Memory B cell (primary cell): ENCODE measurements around the gene KDSR.

Source experiments
- ATAC-seq: fragments of 150-1000 bp; cut with Tn5 transposase; 2 replicates; pipeline ENCODE4 v1.10.0; 2021; ENCODE audit warnings: low read depth, mild to moderate bottlenecking, moderate library complexity
- DNase-seq, 2 donors: peaks; one replicate each; pipeline ENCODE4 v3.0.0; 2022; ENCODE audit warnings: low spot score in 2 of 2
- H3K27ac Mint-ChIP-seq: one replicate; pipeline ENCODE4 v1.8.0; 2022; ENCODE audit warnings: mild to moderate bottlenecking, moderate library complexity, mixed read lengths
- H3K27me3 Mint-ChIP-seq: one replicate; pipeline ENCODE4 v1.8.0; 2022; ENCODE audit warnings: mixed read lengths
- H3K36me3 Mint-ChIP-seq: one replicate; pipeline ENCODE4 v1.8.0; 2022; ENCODE audit warnings: mild to moderate bottlenecking, mixed read lengths
- H3K4me1 Mint-ChIP-seq: one replicate; pipeline ENCODE4 v1.8.0; 2022; ENCODE audit warnings: mixed read lengths
- H3K4me3 Mint-ChIP-seq: one replicate; pipeline ENCODE4 v1.8.0; 2022; ENCODE audit warnings: mild to moderate bottlenecking, moderate library complexity, mixed read lengths
- H3K9me3 Mint-ChIP-seq: one replicate; pipeline ENCODE4 v1.8.0; 2022; ENCODE audit warnings: mixed read lengths

KDSR gene

GRCh38 chr18:63283305-63284094, 83.5 kb downstream of the KDSR start:
- Mint-ChIP-seq H3K27ac (no peak overlapping the region), H3K9me3 (peaks cover 4% of the 10 kb centered on the region), H3K4me3 (peak overlapping the region; percentile 89), H3K27me3 (no peaks in the 10 kb centered on the region), H3K4me1 (peaks cover 46% of the 10 kb centered on the region), H3K36me3 (peaks cover 21% of the 10 kb centered on the region)
- ATAC-seq (no peak), DNase-seq (no peak)

- no peaks in the 10 kb centered on the region for H3K27me3 Mint-ChIP-seq
- H3K27ac Mint-ChIP-seq: no peak overlapping the region
- H3K9me3 Mint-ChIP-seq: peaks cover 4% of the 10 kb centered on the region
- ATAC-seq: no peak
- peaks cover 52% of the 10 kb centered on the region for H3K4me1 Mint-ChIP-seq
- peak overlapping the region; percentile 89 for H3K4me3 Mint-ChIP-seq
- no peak for DNase-seq
- peaks cover 24% of the 10 kb centered on the region for H3K36me3 Mint-ChIP-seq
These were observed 84.2 kb downstream of the KDSR start for GRCh38 chr18:63282793-63283192.
